GM18873 (cell line): Measurements from ENCODE around the gene CTNNAL1.
"Not testable (repeated sequence)": the region's sequence is repeated elsewhere in the genome, so short reads cannot be mapped to it uniquely, and the experiment has no call there.

ENCODE experiments used
- ATAC-seq: cut with Tn5 transposase; IDR thresholded peaks from one replicate; pipeline ENCODE4 v1.9.1; 2021; ENCODE audit warnings: mild to moderate bottlenecking, moderate library complexity, moderate number of reproducible peaks; ENCODE audit not compliant: unreplicated experiment, low FRiP score

CTNNAL1 gene

DNA sequence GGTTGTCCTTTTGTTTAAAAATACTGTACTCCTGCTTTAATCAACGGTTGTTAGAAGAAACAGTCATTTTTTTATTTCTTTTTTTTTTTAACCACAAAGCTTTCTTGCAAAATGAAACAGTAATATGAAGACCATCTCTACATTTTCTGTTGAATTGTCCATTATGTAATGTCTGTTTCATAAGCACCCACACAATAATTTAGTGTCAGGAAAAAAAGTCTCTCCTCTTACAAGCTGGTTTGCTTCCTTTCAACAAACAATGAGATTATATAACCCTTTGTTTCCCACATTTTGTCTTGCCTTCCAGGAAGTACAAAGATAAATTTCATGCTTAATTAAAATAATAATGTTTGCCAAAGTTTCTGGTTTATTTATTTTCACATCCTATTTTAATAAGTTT is 16.7 kb downstream of the CTNNAL1 start:
- no peak for ATAC-seq

DNA sequence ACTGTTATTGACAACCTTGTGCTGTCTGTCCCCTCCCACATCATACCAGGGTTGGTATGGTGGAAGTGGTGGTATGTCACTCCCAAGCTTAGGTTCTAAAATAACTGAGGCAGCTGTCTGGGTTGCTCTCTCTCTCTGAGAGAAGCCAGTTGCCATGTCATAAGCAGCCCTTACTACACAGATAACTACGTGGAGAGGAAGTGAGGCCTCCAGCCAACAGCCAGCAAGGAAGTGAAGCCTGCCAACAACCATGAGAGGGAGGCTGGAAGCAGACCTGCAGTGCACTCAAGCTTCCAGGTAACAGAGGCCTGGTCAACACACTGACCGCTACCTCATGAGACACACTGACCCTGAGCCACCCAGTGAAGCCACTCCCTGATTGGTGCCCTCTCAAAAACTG is 18.6 kb downstream of the CTNNAL1 start:
- no peak for ATAC-seq

DNA sequence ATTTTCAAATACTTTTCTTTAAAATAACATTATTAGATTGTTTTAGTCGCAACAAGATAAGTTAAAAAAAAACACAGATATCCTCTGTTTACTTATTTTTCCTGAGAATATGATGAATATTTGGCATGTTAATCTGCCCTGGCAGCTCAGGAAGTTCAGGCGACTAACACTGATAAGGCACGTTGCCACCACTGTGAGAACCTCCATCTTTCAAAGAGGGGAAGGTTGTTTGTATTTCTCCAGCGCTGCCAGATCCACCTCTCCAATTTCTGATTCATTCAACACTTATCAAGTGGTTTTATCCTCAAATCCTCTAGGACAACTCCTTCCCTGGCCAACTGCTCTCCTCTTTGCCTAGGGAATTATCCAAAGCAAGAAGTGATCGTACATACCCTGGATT is 21.8 kb downstream of the CTNNAL1 start:
- ATAC-seq, result no peak

DNA sequence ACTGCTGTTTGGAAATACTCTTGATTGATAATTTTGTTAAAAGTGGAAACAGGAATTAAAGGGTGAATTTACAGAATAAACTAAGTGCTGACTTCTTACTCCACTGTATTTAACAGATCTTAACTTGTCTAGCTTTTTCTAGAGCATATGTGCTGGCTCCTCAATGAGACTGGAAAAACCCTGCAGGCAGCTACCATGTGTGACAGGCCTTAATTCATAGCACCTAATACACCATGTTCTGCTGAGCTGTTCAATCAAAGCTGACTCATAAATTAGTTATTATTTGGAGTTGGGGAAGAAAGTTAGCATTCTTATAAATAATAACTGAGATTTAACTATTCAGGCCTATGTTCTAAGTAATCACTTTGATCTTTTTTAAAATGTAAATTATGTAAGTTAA is 29.4 kb downstream of the CTNNAL1 start:
- ATAC-seq, result no peak

DNA sequence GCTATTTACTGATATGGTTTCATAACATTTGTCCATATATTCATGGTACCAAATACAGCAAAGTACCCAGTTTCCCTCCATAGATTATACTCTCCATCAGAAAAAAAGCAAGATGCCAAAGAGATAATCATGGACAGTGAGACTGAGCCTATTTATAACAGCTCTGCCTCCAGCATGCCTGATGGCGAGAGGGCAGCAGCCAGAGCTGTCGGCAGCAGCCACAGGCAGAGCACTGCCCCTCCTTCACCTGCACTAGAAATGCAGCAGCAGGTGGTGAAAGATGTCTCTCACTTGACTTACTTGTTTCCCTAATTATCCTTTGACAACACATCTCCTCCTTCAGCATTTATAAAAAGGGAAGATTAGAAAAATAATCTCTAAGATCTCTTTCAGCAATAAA is 32.4 kb downstream of the CTNNAL1 start:
- ATAC-seq, result no peak

DNA sequence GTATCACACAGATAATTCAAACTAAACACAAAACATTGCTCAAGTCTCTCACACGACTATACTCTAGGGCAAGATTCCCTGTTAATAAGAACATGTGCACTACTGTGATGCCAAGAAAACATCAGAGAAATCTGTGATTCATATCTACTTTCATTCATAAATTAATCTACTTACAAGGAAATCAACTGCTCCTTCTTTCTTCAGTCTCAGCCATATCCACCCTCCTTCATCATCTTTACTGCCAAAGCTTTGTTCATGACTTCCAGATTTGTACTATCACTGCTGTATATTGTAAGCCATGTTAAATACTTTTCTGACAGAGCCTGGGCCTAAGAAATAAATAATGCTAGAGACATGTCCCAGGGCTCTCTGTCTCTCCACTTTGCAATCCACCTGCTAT is 35.1 kb downstream of the CTNNAL1 start:
- ATAC-seq, result no peak

DNA sequence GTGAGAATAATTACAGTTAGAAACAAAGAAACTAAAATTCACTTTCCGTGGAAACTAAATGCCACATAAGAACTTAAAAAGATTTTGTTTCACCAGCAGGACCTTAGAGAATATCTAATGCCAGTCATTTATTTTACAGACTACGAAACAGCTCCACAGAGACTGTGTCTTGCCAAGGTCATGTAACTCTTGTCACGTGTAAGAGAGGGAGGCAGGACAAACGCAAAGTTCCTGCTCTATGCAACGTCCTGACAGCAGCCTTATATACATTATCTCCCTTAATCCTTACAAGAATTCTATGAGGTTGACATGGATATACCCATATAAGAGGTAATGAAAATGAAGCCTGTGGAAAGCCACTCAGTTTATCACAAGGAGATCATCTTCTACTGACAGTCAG is 39.4 kb downstream of the CTNNAL1 start:
- no peak for ATAC-seq

DNA sequence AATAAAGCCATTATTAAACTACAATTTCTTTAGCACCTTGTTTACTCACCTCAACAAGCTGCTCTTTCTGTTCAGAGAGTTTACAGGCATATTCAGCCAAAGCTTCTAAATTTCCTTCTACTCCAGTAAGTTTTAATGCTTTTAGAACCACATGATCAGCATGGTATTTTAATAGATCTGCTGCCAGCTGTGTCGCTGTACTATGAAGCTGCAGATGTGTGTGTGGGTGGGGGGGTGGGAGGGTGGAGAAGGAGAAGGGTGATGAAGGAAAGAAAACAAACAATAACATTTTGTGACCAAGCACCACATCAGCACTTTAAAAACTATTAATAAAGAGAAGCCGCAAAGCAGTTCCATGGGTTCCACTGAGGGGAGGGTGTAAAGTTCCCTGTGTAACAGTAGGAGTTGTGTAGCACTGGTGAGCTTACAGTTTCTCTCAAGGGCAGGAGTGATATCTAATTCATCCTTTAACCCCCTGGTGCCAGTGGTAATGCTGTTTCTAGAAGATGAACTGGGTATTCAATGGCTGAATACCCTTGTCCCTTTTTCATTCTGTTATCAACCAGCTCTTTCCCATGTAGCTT is 40.6 kb downstream of the CTNNAL1 start:
- ATAC-seq, result no peak

DNA sequence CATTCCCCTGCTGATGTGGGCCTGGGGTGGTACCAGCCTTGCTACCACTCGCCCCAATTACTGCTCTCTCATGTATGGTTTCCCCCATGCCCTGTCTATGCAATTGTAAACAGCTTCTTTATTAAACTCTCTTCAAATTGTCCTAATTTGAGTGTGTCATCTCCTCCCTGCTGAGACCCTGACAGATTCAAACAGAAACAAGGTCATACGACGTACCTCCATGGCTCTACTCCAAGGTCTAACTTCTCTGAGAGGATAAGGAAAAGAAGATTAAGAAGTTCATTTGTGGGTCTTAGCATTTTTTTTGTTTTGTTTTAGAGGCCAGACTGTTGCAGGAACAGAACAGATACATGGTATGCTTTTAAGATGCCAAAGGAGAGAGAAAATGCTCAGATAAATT is 41.1 kb downstream of the CTNNAL1 start:
- ATAC-seq, result no peak

DNA sequence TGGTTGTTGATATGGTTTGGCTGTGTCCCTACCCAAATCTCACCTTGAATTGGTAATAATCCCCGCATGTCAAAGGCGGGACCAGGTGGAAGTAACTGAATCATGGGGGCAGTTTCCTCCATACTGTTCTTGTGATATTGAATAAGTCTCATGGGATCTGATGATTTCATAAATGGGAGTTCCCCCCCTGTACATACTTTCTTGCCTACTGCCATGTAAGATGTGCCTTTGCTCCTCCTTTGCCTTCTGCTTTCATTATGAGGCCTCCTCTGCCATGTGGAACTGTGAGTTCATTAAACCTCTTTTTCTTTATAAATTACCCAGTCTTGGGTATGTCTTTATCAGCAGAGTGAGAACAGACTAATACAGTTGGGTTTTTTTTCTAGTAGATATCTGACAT is 41.9 kb downstream of the CTNNAL1 start:
- ATAC-seq, result not testable (repeated sequence)

DNA sequence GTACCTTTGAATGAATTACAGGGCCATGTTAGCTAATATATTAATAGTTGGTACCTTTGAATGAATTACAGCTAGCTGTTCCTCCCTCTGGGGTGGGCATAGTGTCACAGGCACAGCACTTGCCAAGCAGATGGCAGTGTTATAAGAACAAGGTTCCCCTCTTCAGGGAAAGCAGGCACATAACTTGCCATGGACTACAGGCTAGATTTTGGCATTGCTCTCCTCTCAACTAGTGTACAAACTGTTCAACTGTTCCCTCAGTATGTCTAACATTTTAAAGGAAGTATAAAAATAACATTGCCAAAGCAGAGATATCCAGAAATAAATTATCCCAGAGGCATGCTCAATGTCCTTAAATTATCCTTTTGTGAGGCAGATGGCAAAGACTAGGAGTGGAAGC is 45.4 kb downstream of the CTNNAL1 start:
- ATAC-seq, result no peak

DNA sequence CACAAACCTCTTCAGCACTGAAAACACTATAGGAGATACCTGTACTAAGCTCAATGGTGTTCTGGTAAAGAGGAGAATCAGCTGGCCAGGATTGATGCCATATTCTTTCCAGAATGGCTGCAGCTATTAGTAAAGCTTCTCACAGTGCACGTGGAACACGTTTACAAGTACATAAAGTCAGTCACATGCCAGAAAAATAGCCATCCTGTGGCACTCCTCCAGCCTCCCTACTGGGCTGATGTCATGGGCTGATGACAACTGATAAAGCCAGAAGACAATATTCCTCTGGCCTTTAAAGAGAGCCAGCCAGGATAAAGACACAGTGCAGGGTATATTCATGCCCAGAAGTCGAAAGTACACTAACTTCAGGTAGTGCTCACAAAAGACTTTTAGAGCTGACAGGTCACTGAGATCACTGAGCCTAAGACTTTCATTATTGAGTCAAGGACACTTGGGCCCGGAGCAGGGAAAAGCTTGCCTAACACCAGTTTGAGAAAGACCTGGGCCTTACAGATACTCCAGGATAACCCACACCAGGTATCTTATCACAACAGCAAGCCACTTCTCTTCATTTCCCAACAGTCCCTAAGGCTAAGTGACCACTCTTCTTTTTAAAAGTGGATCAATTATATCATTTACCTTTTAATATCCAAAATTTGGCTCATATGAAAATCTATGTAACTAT is 49.7 kb downstream of the CTNNAL1 start:
- ATAC-seq, result no peak

DNA sequence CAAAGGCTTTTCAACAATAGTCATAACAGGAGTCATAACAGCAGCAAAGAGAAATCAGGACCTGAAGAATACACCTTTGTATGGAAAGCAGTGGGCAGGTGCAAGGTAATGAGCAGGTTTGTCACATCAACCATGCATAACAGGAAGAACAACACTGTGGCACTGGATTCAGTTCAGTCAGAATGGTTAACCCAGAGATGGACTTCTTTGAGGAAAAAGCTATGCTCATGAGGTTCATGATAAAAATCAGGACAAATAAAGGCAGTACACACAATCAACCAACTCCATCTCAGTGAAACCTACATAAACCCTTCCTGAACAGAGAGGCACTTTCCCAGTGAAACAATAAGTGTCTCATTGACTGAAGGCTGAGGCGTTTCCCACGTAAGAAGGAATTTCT is 52.1 kb downstream of the CTNNAL1 start:
- ATAC-seq, result no peak

DNA sequence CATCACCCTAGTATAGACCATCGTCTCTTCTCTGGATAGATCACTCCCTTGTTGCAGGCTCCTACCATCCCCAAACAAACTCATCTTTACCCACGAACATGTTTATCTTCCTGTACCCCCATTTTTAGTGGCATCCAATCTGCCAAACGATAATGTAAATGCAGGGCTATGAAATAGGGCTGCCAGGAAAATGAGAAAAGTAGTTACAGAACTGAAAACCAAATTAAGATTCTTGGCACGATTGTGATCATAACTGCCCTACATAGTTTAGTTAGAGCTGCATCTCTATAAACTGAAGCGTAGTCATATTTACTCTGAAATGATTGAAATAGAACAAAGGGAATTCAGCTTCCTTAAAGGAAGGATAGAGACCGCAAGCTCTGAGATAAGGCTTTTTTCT is 53.0 kb downstream of the CTNNAL1 start:
- ATAC-seq, result no peak

DNA sequence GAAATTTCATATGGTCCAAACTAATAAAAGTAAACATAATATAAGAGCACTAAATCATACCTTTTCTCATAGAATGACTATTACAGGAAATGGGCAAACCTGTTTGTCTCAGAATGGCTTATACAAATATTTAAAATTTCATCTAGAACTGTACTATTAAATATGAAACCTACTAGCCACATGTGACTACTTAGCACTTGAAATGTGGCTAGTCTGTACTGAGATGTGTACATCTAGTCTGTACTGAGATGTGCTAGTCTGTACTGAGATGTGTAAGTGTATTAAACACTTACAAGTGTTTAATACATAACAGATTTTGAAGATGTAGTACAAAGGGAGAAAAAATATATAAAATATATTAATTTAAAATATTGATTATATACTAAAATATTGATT is 56.7 kb downstream of the CTNNAL1 start:
- no peak for ATAC-seq

DNA sequence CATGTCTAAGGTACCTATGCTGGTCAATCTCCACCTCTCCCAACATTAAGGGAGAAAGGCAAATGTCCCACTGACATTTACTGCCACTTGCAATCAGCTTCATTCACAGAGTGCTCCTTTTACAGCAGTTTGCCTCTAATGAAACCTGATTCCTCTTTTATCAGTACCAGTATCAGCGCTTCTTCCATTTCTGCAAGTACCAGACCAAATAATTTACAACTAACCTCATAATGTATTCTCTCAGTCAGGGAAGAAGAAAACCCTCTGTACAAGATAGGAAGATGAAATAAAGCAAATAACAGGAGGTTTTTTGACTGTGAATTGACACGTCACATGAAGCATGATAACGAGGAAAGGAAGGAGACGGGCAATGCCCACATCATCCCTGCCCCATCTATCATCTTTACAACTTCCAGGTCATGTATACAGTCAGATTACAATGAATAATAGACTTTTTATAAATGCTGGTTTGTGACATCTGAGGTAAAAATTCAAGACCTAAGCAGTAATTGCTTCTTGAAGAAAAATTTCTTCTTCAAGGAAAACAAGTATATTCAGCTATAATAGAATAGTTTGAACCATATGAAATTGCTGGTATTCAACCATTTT is 57.2 kb downstream of the CTNNAL1 start:
- ATAC-seq, result no peak

DNA sequence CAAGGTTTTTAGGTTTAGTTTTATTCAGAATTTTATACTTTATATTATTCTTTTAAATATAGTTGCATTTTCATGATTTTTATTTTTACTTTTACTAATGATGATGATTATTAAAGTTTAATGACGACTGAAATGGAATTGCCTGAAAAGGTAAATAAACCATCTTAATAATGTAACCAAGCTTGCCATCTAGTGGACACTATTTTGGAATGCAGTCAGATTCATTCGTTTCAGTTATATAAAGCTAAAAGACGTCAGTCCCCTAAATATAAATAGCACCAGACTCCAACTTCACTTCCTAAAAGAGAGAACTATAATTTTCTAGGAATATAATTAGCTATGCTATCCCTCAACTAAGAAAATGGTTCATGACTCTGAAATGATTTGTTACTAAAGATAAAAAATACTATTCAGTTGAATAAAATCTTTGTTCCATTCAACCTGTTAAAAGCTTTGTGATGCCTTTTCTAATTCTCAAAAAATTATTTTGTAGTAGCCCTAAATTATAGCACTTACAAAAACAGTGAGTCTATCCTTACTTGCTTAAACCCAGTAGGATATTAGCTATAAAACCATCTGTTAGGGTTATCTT is 59.2 kb downstream of the CTNNAL1 start:
- ATAC-seq, result no peak

DNA sequence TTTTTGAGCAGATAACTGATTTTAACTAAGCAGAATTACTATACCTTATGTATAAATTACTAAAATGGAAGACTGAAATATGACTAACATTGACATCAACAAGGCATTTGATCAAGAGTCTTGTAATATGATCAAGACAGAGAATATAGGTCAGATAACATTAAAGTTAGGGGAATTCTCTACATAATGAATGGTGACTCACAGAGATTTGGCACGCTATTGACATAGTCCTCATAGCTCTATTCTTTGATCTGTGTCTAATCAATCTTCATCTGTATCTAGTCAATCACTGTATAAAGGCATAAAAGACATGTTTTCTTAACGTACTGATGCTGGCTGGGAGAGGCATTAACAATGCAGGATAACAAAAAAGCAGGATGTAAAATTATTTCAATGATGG is 61.7 kb downstream of the CTNNAL1 start:
- no peak for ATAC-seq

DNA sequence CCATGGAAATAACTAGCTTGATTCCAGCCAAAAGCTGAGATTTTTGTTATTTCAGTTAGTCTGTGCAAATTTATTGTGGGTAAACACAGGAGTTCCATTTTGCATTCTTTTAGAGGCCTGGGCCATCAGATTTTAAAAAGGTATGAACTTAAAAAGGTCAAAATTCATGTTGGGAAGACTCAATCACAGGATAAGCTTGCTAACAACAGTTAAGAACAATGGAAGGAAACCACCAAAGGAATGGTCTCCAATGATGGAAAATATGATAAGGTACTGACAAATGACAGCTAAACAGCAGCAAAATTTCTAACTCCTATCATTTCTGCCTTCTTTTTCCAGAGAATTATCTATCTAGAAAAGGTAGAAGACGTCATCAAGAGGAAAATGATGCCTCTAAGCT is 63.1 kb downstream of the CTNNAL1 start:
- no peak for ATAC-seq

DNA sequence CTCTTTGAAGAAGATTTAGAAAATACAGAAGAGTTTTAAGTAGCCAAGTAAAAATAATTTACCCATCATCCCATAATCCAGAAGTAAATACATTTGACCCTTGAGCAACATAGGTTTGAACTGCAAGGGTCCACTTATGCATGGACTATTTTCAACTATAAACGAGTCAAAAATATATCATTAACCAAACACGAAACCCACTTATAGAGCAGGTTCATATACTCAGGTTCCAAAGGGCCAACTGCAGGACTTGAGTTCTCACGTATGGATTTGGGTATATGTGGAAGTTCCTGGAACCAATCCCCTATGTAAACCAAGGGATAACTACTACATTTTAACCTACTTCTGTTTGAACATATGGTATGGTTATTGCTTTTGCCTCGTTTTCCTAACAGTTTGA is 73.3 kb downstream of the CTNNAL1 start:
- ATAC-seq, result no peak

DNA sequence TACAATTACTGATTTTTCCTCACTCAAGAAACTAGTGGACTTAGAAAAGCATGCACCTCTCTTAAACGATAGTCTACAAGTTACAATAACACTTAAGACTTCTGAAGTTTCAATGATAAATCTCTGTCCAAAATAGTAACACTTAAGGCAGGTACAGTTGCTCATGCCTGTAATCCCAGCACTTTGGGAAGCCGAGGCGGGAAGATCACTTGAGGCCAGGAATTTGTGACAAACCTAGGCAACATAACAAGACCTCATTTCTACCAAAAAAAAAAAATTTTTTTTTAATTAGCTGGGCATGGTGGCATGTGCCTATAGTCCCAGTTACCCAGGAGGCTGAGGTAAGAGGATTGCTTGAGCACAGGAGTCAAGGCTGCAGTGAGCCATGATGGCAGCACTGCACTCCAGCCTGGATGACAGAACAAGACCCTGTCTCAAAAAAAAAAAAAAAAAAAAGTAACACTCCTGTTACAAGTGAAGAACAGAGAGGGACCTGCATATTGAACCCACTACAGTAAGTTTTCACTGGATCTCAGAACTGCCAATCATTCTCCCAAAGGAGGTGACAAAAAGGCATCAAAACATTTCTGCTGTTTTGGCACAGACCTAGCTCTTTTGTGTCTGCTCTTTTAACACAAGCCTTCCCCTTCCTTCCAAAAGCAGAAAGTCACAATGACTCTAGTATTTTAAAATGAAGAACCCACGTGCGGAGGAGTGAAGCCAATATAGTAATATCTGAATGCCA is 75.6 kb downstream of the CTNNAL1 start:
- no peak for ATAC-seq
